HG03342 (cell line): Measurements from ENCODE around the gene EXOC5.

Experiments
- ATAC-seq: cut with Tn5 transposase; IDR thresholded peaks from one replicate; pipeline ENCODE4 v1.9.1; 2021; ENCODE audit warnings: mild to moderate bottlenecking, moderate library complexity; ENCODE audit not compliant: unreplicated experiment

The EXOC5 gene

DNA sequence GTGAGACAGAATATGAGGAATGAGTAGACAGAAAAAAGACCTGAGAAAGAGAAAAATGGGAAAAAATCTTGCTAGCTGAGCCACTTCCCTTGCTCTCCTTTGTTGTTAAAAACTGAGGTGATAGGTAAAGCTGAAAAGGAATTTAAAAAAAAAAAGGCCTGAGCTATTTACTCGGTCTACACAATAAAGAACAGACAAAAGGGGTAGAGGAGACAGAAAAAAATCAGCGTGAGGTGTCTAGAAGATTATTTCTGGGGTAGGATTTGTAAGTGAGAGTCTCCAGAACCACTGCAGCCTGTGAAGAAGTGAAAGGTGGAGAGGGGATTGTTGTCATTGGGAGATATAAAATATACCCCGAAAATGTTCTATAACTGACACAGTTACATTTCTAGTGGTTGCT is 98.8 kb downstream of the EXOC5 start:
- no peak for ATAC-seq

DNA sequence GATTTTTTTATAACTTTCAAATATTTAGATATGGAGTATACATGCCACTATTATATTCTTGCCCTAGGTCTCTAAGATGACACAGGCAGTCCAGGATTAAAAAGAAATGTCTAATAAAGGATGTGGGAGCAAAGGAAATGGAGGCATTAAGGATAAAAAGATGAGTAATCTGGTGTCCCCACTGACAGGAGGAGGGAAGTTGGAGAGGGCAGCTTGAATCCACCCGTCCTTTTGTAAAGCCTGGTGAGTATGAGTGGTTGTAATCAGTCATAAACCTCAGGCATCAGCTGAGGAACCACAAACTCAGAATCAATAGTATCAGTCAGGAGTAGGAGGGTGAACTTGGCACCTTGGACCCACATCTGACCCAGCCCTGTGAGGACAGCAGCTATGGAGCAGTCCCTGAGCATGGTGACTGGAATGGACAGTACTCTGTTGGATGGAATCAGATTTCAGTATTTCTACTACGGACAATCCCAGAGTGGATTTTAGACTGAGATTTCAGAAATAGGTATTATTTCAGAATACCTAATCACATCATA is 100.5 kb downstream of the EXOC5 start:
- no peak for ATAC-seq

DNA sequence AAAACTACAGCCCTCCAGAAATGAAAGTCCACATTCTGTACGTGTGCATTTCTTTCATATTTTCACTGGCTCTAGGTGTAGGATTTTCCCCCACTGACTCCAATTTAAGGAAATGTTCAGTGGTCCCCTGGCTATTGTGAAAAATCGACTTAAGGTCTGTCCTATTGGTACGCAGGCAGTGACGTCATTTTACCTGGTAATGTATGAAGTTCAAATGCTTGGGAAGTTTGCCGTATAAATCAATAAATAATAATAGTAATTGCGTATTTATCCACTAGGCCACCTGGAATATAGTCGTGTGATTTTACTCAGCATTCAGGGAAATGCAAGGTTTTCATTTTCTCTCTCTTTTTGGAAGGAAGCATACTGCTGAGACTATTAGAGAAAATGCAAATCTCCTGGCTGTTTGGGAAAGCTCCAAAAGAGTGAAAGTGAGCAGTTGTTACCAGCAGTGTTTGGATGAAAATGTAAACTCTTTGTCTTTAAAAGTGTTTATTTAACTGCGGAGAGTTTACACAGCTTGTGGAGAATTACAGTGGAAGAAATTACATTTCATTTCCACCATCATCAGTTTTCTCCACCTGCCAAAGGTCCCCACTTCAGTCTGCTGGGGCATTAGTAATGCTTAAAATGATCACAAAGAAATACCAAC is 107.0 kb downstream of the EXOC5 start:
- ATAC-seq, result no peak

DNA sequence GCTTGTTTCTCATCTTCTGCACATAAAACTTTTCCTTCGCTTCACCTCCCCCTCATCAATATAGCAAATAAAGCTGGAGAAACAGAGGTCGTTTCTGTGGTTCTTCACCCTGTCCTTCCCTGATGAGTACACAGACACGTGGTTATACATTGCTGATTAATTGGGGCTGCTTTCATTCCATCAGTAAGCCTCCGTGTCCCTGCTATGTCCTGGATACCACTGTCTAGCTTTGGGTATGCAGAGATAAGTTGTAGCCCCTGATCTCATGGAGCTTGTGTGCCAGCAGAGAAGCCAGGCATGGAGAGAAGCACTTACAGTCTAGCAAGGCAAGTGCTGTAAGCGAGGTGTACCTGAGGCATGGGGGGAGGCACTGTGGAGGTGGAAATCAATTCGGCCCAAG is 108.4 kb downstream of the EXOC5 start:
- no peak for ATAC-seq

DNA sequence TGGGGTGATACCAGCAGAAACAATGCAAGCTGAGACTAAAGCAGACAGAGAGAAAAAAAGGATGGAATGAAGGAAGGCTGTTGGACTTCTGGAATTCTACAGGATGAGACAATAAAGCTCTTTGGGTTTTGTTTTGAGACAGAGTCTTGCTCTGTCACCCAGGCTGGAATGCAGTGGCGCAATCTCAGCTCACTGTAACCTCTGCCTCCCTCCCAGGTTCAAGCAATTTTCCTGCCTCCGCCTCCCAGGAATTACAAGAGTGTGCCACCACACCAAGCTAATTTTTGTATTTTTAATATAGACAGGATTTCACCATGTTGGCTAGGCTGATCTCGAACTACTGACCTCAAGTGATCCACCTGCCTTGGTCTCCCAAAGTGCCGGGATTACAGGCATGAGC is 115.4 kb downstream of the EXOC5 start:
- no peak for ATAC-seq
